HL-60 (cell line): Measurements from ENCODE around the gene ADAM30.
"Not testable (repeated sequence)": the region's sequence is repeated elsewhere in the genome, so short reads cannot be mapped to it uniquely, and the experiment has no call there.

Experiments
- CTCF ChIP-seq: IDR thresholded peaks from one replicate; pipeline ENCODE4 v1.5.1; 2011; ENCODE audit warnings: low read length, control low read depth, inconsistent platforms; ENCODE audit not compliant: insufficient read depth
- POLR2AphosphoS5 ChIP-seq: IDR thresholded peaks from 2 replicates; pipeline ENCODE4 v1.6.1; 2012; ENCODE audit warnings: low read depth
- REST ChIP-seq: IDR thresholded peaks from 2 replicates; pipeline ENCODE4 v1.6.1; 2012; ENCODE audit warnings: low read depth; ENCODE audit not compliant: insufficient replicate concordance
- SPI1 ChIP-seq: IDR thresholded peaks from 2 replicates; pipeline ENCODE4 v1.6.1; 2012; ENCODE audit warnings: low read depth, mild to moderate bottlenecking, borderline replicate concordance

GRCh38 chr1:119844206-119844605, 52.1 kb downstream of the ADAM30 start:
- not testable (repeated sequence) for TF ChIP-seq CTCF, SPI1, POLR2AphosphoS5, REST
